RWPE2 (cell line): ENCODE measurements around the gene LHFPL3.

Source experiments
- ATAC-seq: fragments of 200-7000 bp; cut with Tn5 transposase; 3 replicates; pipeline ENCODE4 v1.9.1; 2021; ENCODE audit warnings: low read depth
- DNase-seq: peaks from one replicate; pipeline ENCODE4 v3.0.0-alpha.2; 2020; ENCODE audit warnings: low spot score
- H3K27ac ChIP-seq: fragments of 450-650 bp; 2 replicates; pipeline ENCODE4 v1.5.1; 2017; ENCODE audit warnings: mild to moderate bottlenecking; ENCODE audit not compliant: poor library complexity, severe bottlenecking
- H3K27me3 ChIP-seq: fragments of 250-450 bp; sonication (Bioruptor Pico); 2 replicates; pipeline ENCODE4 v1.5.1; 2021; ENCODE audit warnings: mild to moderate bottlenecking, moderate library complexity; ENCODE audit not compliant: insufficient read depth, poor library complexity, severe bottlenecking
- H3K36me3 ChIP-seq: fragments of 250-450 bp; sonication (Bioruptor Pico); 2 replicates; pipeline ENCODE4 v1.5.1; 2020; ENCODE audit warnings: low read depth, mild to moderate bottlenecking, moderate library complexity
- H3K4me1 ChIP-seq: fragments of 250-450 bp; sonication (Bioruptor Pico); 2 replicates; pipeline ENCODE4 v1.5.1; 2021; ENCODE audit warnings: mild to moderate bottlenecking, moderate library complexity; ENCODE audit not compliant: insufficient read depth, poor library complexity, severe bottlenecking
- H3K4me3 ChIP-seq: fragments of 250-450 bp; sonication (Bioruptor Pico); 2 replicates; pipeline ENCODE4 v1.5.1; 2021; ENCODE audit warnings: mild to moderate bottlenecking, moderate library complexity; ENCODE audit not compliant: severe bottlenecking
- H3K9me3 ChIP-seq: fragments of 250-450 bp; sonication (Bioruptor Pico); 2 replicates; pipeline ENCODE4 v1.5.1; 2021; ENCODE audit warnings: mild to moderate bottlenecking, moderate library complexity; ENCODE audit not compliant: severe bottlenecking
- TF ChIP-seq, protein P1 (sequence below): fragments of 450-650 bp; IDR thresholded peaks from one replicate; pipeline ENCODE4 v1.5.1; 2017; ENCODE audit warnings: mild to moderate bottlenecking, moderate library complexity; ENCODE audit not compliant: poor library complexity, severe bottlenecking

The LHFPL3 gene

DNA sequence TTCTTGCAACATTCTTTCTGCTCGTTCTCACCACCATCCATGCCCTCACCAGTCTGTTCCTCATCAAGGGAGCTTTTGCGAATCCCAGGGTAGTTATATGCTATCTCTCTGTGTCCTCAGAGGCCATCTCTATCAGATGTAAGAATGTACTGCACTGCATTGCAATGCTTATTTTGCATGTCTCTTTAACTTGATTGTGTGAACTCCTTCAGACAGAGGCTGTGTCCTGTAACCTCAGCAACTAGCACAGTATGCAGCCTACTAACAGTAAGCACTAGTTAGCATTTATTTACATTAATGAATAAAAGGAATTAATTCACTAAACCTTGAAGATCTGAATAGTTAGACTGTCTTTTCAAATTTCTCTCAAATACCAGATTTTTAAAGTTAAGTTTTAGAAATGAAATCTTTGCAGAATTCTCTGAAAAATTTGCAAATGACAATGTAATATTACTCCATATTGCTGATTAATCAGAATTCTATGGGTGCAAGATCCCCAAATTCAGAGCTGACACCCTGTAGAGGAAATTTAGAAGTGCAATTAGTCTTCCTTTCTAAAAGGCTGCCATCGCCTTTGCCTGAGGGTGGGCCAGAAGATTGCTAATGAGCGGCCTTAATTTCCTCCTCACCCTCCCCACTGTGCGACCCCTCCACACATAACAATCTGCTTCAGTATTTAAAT lies 10.3 kb upstream of the LHFPL3 start:
- no peak for DNase-seq
- Histone ChIP-seq H3K4me3 (no peak overlapping the region), H3K4me1 (no peaks in the 10 kb centered on the region), H3K9me3 (peaks cover 2% of the 10 kb centered on the region), H3K36me3 (no peaks in the 10 kb centered on the region), H3K27me3 (peaks cover 2% of the 10 kb centered on the region), H3K27ac (no peak overlapping the region)
- TF ChIP-seq, protein P1, sequence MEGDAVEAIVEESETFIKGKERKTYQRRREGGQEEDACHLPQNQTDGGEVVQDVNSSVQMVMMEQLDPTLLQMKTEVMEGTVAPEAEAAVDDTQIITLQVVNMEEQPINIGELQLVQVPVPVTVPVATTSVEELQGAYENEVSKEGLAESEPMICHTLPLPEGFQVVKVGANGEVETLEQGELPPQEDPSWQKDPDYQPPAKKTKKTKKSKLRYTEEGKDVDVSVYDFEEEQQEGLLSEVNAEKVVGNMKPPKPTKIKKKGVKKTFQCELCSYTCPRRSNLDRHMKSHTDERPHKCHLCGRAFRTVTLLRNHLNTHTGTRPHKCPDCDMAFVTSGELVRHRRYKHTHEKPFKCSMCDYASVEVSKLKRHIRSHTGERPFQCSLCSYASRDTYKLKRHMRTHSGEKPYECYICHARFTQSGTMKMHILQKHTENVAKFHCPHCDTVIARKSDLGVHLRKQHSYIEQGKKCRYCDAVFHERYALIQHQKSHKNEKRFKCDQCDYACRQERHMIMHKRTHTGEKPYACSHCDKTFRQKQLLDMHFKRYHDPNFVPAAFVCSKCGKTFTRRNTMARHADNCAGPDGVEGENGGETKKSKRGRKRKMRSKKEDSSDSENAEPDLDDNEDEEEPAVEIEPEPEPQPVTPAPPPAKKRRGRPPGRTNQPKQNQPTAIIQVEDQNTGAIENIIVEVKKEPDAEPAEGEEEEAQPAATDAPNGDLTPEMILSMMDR, result no peak
- no peak for ATAC-seq

DNA sequence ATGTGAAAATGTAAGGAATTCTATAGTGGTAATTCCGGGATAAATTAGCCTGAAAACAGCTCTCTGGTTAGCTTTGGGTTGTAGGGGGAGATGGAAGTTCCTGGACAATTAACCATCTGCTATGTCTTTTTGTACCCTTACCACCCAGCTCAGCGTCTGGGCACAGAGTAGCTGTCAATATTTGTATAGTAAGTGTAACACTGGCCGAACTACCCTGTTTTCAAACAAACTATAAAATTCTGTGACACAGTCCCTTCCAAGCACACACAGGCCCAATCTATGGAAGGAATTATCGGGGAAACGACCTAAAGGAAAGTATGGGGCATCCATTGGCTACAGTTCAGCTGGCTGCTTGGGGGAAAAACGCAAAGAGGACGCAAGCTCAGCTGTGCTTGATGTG lies 869 bp upstream of the LHFPL3 start:
- Histone ChIP-seq H3K9me3 (no peaks in the 10 kb centered on the region), H3K27me3 (peaks cover 72% of the 10 kb centered on the region), H3K4me3 (no peak overlapping the region), H3K4me1 (no peaks in the 10 kb centered on the region), H3K27ac (no peak overlapping the region), H3K36me3 (no peaks in the 10 kb centered on the region)
- no peak for DNase-seq
- TF ChIP-seq, protein P1, result no peak
- no peak for ATAC-seq

DNA sequence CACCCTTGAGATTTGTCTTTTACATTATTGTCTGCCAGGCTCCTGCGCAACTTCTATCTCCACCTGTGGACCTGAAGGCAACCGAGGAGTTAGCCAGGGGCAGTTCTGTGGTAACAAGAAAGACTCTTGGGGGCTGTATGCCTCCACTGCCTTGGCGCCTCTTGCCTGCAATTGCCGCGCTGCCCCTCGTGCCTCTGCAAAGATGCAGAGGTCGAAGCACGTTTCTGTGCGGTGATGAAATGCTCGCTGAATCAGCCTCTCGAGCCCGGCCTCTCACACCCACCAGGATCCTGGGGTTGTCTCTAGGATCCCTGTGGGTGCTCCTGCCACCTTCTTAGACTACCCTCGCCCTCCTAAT lies 486 bp upstream of the LHFPL3 start:
- TF ChIP-seq, protein P1, result no peak
- ATAC-seq, result peak; percentile 29; the same call in 1 of the 3 replicates
- DNase-seq, result no peak
- Histone ChIP-seq H3K4me3 (no peak overlapping the region), H3K27me3 (peaks cover 75% of the 10 kb centered on the region), H3K27ac (no peak overlapping the region), H3K36me3 (no peaks in the 10 kb centered on the region), H3K4me1 (no peaks in the 10 kb centered on the region), H3K9me3 (no peaks in the 10 kb centered on the region)

DNA sequence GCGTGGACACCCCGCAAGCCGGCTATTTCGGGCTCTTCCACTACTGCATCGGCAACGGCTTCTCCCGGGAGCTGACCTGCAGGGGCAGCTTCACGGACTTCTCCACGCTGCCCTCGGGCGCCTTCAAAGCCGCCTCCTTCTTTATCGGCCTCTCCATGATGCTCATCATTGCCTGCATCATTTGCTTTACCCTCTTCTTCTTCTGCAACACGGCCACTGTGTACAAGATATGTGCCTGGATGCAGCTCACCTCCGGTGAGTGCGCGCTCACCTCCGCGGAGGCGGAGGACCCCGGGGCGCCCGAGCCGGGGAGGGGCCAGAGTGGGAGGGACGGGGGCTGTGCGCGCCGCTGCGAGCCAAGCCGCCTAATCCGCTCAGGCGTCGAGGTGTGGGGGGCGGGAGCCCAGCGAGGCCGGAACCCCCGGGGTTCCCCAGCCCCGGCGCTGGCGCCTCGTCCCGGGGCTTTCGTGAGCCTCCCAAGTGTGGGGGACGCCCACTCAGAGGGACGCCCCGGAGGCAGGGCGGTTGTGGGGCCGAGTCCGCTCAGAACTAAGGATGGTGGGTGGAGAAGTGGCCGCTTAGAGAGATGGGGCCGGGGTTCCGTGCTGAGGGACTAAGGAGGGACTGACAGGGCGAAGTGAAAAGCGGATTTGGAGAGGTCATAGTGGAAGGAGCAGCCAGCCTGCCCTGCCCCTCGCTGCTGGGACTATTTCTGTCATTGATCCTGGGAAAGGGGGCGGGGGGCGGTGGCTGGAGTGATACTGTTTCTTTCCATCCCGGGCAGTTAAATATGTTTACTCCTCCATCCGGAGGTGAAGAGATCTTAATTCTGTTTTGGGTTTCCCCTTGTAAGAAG lies 795 bp downstream of the LHFPL3 start:
- ATAC-seq (no peak), DNase-seq (no peak)
- H3K36me3 ChIP-seq, result no peaks in the 10 kb centered on the region
- peaks cover 78% of the 10 kb centered on the region for H3K27me3 ChIP-seq
- no peaks in the 10 kb centered on the region for H3K4me1 ChIP-seq
- no peak overlapping the region for H3K4me3 ChIP-seq
- TF ChIP-seq, protein P1, result no peak
- H3K27ac ChIP-seq, result no peak overlapping the region
- no peaks in the 10 kb centered on the region for H3K9me3 ChIP-seq

DNA sequence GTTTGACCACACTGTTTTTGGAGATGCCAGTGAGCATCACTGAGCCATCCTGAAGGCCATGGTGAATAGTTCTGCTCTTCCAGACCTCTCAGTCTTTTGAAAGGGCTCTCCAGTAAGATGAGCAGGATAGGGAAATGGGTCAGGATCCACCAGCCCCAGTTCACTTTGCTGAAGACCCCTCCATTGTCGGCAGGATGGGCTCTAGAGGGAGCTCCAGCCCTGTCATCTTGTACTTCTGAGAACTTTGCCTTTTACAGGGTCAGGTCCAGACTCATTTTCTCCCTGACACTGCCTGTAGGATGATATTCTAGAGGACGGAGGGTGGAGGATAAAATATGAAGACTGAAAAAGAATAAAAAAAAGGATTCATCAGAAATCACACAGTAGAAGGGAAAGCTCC lies 13.1 kb downstream of the LHFPL3 start:
- no peaks in the 10 kb centered on the region for H3K4me1 ChIP-seq
- H3K4me3 ChIP-seq, result no peak overlapping the region
- no peak overlapping the region for H3K27ac ChIP-seq
- H3K36me3 ChIP-seq, result no peaks in the 10 kb centered on the region
- TF ChIP-seq, protein P1, result no peak
- DNase-seq (no peak), ATAC-seq (no peak)
- no peaks in the 10 kb centered on the region for H3K27me3 ChIP-seq
- no peaks in the 10 kb centered on the region for H3K9me3 ChIP-seq
